Right lobe of liver (tissue), 6 donors: ENCODE measurements around the gene CEP350. TPM values are rescaled to one million over a fixed set of nuclear protein-coding genes. Genes with fewer than 3 reads are reported as not detected.
A peak's percentile ranks its signal among the peaks of the same experiment; 100 is the strongest.

Source experiments
- ATAC-seq, 4 donors: fragments of 200-7000 bp; cut with Tn5 transposase; one replicate each; pipeline ENCODE4 v1.9.1; 2020; ENCODE audit warnings: mild to moderate bottlenecking in 4 of 4, moderate library complexity in 4 of 4
- DNase-seq, 3 donors: peaks; one replicate each; pipeline ENCODE4 v3.0.0-alpha.2; 2020
- H3K27ac ChIP-seq, 3 donors: fragments of 200-600 bp; one replicate each; pipeline ENCODE4 v1.8.0; 2022
- H3K27me3 ChIP-seq, 2 donors: fragments of 200-600 bp; one replicate each; pipeline ENCODE4 v1.8.0; 2022
- H3K36me3 ChIP-seq, 4 donors: fragments of 200-600 bp; sonication (generic) in 1 of 4; one replicate each; pipeline versions ENCODE4 v1.5.1 to v1.8.0; 2017 to 2022; ENCODE audit warnings: control low read depth in 1 of 4
- H3K4me1 ChIP-seq, 4 donors: fragments of 200-600 bp; sonication (generic) in 1 of 4; one replicate each; pipeline versions ENCODE4 v1.5.1 to v1.8.0; 2017 to 2022; ENCODE audit warnings: control low read depth in 1 of 4
- H3K4me3 ChIP-seq, 3 donors: fragments of 200-600 bp; one replicate each; pipeline ENCODE4 v1.8.0; 2022
- H3K9me3 ChIP-seq, 4 donors: fragments of 200-600 bp; sonication (generic) in 1 of 4; one replicate each; pipeline versions ENCODE4 v1.5.1 to v1.8.0; 2017 to 2022; ENCODE audit warnings: control low read depth in 1 of 4
- CTCF ChIP-seq, 4 donors: fragments of 200-600 bp in 3 of 4; fragments of 450-650 bp in 1 of 4; IDR thresholded peaks; one replicate each; pipeline versions ENCODE4 v1.5.1 to v1.8.0; 2016 to 2022; ENCODE audit warnings: antibody characterized with exemption in 4 of 4, mild to moderate bottlenecking in 2 of 4
- POLR2A ChIP-seq: fragments of 450-650 bp; IDR thresholded peaks from one replicate; pipeline ENCODE4 v1.6.1; 2017; ENCODE audit warnings: antibody characterized with exemption, mild to moderate bottlenecking
- WGBS: methylation state at CpG from one replicate; pipeline ENCODE4 v1.1.6; 2018; ENCODE audit warnings: low coverage, low lambda C conversion rate; ENCODE audit not compliant: insufficient coverage; ENCODE audit errors: missing lambda C conversion rate; 5-methylcytosine and 5-hydroxymethylcytosine counted together
- intact Hi-C, 2 donors: fragments of 100-400 bp; cut with DNase I; formaldehyde crosslinking; loops; one replicate each; pipeline versions ENCODE4 v1.11.2 to v1.14.1; 2022
- total RNA-seq, 6 experiments: library from RNA; depleted of rRNA in 2 of 6; stranded (reverse); fragments of >200 nt in 2 of 6; fragmentation: NEBNext Ultra II Directional in 3 of 6; extraction: Animal tissue kit (Norgen Biotek cat#: 25700) in 3 of 6; gene quantifications; one replicate each; pipeline versions ENCODE4 v1.1.0 to v1.2.4, GENCODE V29; 2016 to 2023
- donor health status: DM: no; HTN: yes; CAD: no.
- donor health status: DM: no; HTN: no; CAD: no.
- donor health status: DM: no; HTN: no; CAD: no.
- donor health status: DM: no; HTN: yes; CAD: no.
- donor health status: DM: no; HTN: yes; CAD: no.

The CEP350 gene
- total RNA-seq, 6 experiments from 2014 or later, result 15.6 to 24.6 (median 21.3) TPM

DNA sequence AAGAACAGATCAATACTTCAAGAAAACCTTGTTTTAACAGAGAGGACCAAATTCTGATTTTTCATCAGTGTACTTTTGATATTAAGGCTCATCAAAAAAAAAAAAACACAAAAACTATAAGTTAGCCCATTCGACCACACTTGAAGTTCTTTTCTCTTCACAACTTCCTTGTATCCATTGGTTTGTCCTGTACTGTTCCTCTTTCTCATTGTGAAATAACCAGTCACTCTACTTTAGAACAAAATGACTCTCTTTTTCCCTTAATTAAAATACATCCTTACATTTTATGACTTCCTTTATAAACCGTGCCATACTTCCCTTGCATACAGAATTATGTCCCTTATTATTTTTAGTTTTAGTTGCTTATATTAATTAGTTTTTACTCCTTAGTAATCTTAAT lies 208.4 kb downstream of the CEP350 start:
- H3K4me1 ChIP-seq, result peaks cover 0 to 10% (median 3%) of the 10 kb centered on the region in 4 donors
- TF ChIP-seq POLR2A, result no peak
- TF ChIP-seq CTCF (IDR thresholded peaks at IDR 0.05), result no peak
- H3K27me3 ChIP-seq, result peaks cover 0 to 7% of the 10 kb centered on the region in 2 donors
- peak in 1 of 4 donors; percentile 29 for ATAC-seq
- H3K9me3 ChIP-seq, result no peaks in the 10 kb centered on the region
- 53% methylated on average over 2 of the region's 2 CpGs for WGBS
- no peak overlapping the region for H3K27ac ChIP-seq
- H3K4me3 ChIP-seq, result no peak overlapping the region
- H3K36me3 ChIP-seq, result no peaks in the 10 kb centered on the region
- no peak for DNase-seq
- intact Hi-C loops, result no loop called here

Other genes with a start within 250 kb of the CEP350 start
- under 1 TPM in 3 of 6 experiments, not detected in 3; 0.07 to 0.12 (median 0.12) TPM for gene FAM163A, start 211.5 kb upstream of the CEP350 start, total RNA-seq
- gene TOR1AIP2, start 77.0 kb upstream of the CEP350 start, total RNA-seq, result 100 to 1,000 TPM in 2 of 6 experiments, 10 to 100 TPM in 4; 73.3 to 140 (median 90.4) TPM
- 10 to 100 TPM; 18.0 to 31.2 (median 23.0) TPM for gene TOR1AIP1, start 72.5 kb upstream of the CEP350 start, total RNA-seq
- gene QSOX1, start 200.1 kb downstream of the CEP350 start, total RNA-seq, result 10 to 100 TPM; 25.0 to 68.4 (median 38.6) TPM